DOHH2 (cell line): ENCODE data around the gene ONECUT1.

Experiments
- H3F3A ChIP-seq: fragments of 200-600 bp; sonication (generic), shearing (Covaris generic); 2 replicates; pipeline ENCODE4 v1.6.0; 2016; ENCODE audit warnings: antibody characterized with exemption, mild to moderate bottlenecking; ENCODE audit not compliant: control insufficient read depth, insufficient read depth
- H3K27ac ChIP-seq: fragments of 200-600 bp; sonication (generic); 2 replicates; pipeline ENCODE4 v1.5.1; 2014; ENCODE audit warnings: low read depth, mild to moderate bottlenecking, low read length, moderate library complexity
- H3K27me3 ChIP-seq: fragments of 200-600 bp; sonication (generic); 2 replicates; pipeline ENCODE4 v1.6.1; 2014; ENCODE audit warnings: mild to moderate bottlenecking, low read length, mixed read lengths; ENCODE audit not compliant: control insufficient read depth
- H3K36me3 ChIP-seq: fragments of 200-600 bp; sonication (generic); 2 replicates; pipeline ENCODE4 v1.6.1; 2014; ENCODE audit warnings: mild to moderate bottlenecking, low read length, moderate library complexity, mixed read lengths; ENCODE audit not compliant: control insufficient read depth
- H3K4me1 ChIP-seq: fragments of 200-600 bp; sonication (generic); 2 replicates; pipeline ENCODE4 v1.6.1; 2014; ENCODE audit warnings: mild to moderate bottlenecking, low read length, mixed read lengths; ENCODE audit not compliant: control insufficient read depth
- H3K4me2 ChIP-seq: fragments of 200-600 bp; sonication (generic); 2 replicates; pipeline ENCODE4 v1.6.0; 2014; ENCODE audit warnings: mild to moderate bottlenecking, low read length, moderate library complexity
- H3K4me3 ChIP-seq: fragments of 200-600 bp; sonication (generic); 2 replicates; pipeline ENCODE4 v1.5.1; 2014; ENCODE audit warnings: mild to moderate bottlenecking, low read length, mixed read lengths
- H3K79me2 ChIP-seq: fragments of 200-600 bp; sonication (generic); 2 replicates; pipeline ENCODE4 v1.6.1; 2014; ENCODE audit warnings: mild to moderate bottlenecking, low read length, mixed read lengths; ENCODE audit not compliant: control insufficient read depth
- H3K9me2 ChIP-seq: fragments of 200-600 bp; sonication (generic); replicated peaks from 2 replicates; pipeline ENCODE4 v1.6.1; 2014; ENCODE audit warnings: mild to moderate bottlenecking, low read length, mixed read lengths; ENCODE audit not compliant: control insufficient read depth
- H3K9me3 ChIP-seq: fragments of 200-600 bp; sonication (generic); 2 replicates; pipeline ENCODE4 v1.6.1; 2014; ENCODE audit warnings: antibody characterized with exemption, low read length, mixed read lengths; ENCODE audit not compliant: control insufficient read depth, insufficient read depth
- H4K20me1 ChIP-seq: fragments of 200-600 bp; sonication (generic); 2 replicates; pipeline ENCODE4 v1.6.0; 2014; ENCODE audit warnings: low read depth, mild to moderate bottlenecking, antibody characterized with exemption, low read length, moderate library complexity; ENCODE audit not compliant: control insufficient read depth, insufficient read depth
- EZH2phosphoT487 ChIP-seq: fragments of 200-600 bp; sonication (generic); IDR thresholded peaks from 2 replicates; pipeline ENCODE4 v1.6.1; 2017; ENCODE audit warnings: borderline replicate concordance, mild to moderate bottlenecking, antibody characterized with exemption, low read length, moderate library complexity, mixed read lengths
- TF ChIP-seq, protein P1 (sequence below): fragments of 200-600 bp; sonication (generic); IDR thresholded peaks from one replicate; pipeline ENCODE4 v1.5.1; 2014; ENCODE audit warnings: antibody characterized with exemption, mild to moderate bottlenecking, low read depth, low read length; ENCODE audit not compliant: poor library complexity, severe bottlenecking

The ONECUT1 gene

DNA sequence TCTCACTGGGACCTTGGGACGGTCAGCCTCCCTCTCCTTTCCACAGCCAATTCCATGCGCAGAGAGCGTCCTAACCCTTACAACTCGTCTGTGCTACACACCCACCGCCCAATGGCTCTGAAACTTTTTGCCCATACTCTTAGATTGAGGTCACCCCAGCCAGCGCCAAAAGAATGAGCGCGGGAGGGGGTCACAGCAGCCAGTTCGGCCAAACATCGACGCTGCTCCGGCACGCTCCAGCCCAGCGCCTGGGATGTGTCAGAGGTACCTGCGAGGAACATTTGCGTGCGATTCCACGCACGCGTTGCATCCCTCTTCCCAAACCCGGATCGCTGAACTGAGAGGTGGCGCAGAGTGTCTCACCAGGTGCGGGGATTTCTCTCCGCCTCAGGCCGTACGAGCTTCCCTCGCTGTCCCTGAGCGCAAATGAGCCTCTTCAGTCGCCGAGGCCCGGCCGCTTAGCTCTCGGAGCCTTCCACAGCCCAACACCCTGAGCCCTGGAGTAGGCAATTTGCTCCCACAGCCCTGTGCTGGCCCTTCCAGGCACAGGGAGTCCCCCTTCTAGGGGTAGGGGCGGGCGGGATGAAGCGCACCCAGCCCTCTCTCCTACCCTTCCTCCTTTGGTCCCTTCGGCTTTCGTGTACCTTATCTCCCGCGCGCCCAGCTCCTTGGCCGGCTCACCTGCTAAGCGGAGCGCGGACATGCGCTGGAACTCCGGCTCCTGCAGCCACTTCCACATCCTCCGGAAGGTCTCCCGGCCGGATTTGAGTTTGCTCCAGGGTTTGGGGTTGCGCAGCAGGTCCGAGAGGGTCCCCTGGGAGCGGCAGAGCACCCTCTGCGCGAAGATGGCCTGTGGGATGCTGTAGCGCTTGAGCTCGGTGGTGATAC is 1.8 kb downstream of the ONECUT1 start:
- H3K36me3 ChIP-seq = no peaks in the 10 kb centered on the region
- H3K79me2 ChIP-seq = no peaks in the 10 kb centered on the region
- H3K4me1 ChIP-seq = peaks cover 20% of the 10 kb centered on the region
- no peaks in the 10 kb centered on the region for H3F3A ChIP-seq
- no peak overlapping the region for H3K4me3 ChIP-seq
- H3K4me2 ChIP-seq = no peak overlapping the region
- H3K27ac ChIP-seq = no peak overlapping the region
- no peaks in the 10 kb centered on the region for H3K9me2 ChIP-seq
- no peaks in the 10 kb centered on the region for H4K20me1 ChIP-seq
- peaks cover 26% of the 10 kb centered on the region for H3K27me3 ChIP-seq
- TF ChIP-seq EZH2phosphoT487 = no peak
- TF ChIP-seq, protein P1, sequence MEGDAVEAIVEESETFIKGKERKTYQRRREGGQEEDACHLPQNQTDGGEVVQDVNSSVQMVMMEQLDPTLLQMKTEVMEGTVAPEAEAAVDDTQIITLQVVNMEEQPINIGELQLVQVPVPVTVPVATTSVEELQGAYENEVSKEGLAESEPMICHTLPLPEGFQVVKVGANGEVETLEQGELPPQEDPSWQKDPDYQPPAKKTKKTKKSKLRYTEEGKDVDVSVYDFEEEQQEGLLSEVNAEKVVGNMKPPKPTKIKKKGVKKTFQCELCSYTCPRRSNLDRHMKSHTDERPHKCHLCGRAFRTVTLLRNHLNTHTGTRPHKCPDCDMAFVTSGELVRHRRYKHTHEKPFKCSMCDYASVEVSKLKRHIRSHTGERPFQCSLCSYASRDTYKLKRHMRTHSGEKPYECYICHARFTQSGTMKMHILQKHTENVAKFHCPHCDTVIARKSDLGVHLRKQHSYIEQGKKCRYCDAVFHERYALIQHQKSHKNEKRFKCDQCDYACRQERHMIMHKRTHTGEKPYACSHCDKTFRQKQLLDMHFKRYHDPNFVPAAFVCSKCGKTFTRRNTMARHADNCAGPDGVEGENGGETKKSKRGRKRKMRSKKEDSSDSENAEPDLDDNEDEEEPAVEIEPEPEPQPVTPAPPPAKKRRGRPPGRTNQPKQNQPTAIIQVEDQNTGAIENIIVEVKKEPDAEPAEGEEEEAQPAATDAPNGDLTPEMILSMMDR = no peak
- H3K9me3 ChIP-seq = no peaks in the 10 kb centered on the region

DNA sequence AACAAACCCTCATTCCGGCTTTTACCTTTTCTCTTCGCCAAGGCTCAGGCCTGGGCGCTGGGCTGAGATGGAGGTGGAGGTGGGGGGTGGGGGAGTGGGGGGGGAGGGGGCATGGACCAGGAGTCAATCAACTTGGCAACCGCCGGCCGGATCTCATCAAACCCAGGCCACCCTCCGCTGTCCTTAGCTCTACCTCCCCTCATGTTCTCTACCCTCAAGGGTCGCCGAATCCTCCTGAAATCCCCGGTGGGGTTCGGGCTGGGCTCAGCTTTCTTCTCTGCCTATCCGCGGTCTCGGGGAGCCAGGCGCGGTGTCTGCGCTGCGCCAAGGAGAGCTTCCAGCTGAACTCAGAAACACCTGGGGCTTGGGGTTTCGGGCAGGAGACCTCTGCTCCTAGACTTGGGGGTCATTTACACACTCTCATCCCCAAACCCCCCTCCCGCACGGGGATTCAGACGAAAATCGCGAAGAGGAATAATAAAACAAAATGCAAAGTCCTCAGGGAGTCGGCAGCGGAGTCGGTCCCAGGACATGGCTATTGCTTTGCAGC is 2.5 kb downstream of the ONECUT1 start:
- Histone ChIP-seq H3K4me2 (no peak overlapping the region), H3K4me3 (no peak overlapping the region), H3K9me2 (no peaks in the 10 kb centered on the region), H3K36me3 (no peaks in the 10 kb centered on the region), H3K9me3 (no peaks in the 10 kb centered on the region), H3K79me2 (no peaks in the 10 kb centered on the region), H3K27me3 (peaks cover 26% of the 10 kb centered on the region), H3F3A (no peaks in the 10 kb centered on the region), H3K27ac (no peak overlapping the region), H3K4me1 (peaks cover 15% of the 10 kb centered on the region), H4K20me1 (no peaks in the 10 kb centered on the region)
- no peak for TF ChIP-seq EZH2phosphoT487
- TF ChIP-seq, protein P1 = no peak

DNA sequence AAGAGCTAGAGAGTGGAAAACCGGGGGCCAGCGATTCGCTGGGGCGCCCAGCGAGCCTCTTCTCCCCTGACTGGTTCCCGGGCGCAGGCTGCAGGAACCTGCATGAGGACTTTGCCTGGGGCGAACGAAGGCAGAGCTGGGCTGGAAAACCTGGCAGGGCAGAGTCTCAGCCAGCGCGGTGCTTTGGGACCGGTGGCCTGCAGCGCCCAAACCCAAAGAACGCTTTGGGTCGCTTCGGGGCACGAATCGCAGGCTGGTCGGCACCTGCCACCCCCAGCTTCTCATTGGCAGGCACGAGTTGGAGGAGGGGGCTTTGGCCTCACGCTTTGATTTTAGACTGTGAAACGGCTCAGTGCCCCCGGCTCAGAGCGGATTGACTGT is 3.0 kb downstream of the ONECUT1 start:
- H3K36me3 ChIP-seq = no peaks in the 10 kb centered on the region
- no peaks in the 10 kb centered on the region for H3K9me3 ChIP-seq
- no peaks in the 10 kb centered on the region for H4K20me1 ChIP-seq
- peaks cover 12% of the 10 kb centered on the region; the same call in 1 of the 2 replicates for H3K4me1 ChIP-seq
- H3K27me3 ChIP-seq = peaks cover 26% of the 10 kb centered on the region
- no peak for TF ChIP-seq EZH2phosphoT487
- TF ChIP-seq, protein P1 = no peak
- H3K4me2 ChIP-seq = no peak overlapping the region
- H3K27ac ChIP-seq = no peak overlapping the region
- H3K4me3 ChIP-seq = no peak overlapping the region
- H3K9me2 ChIP-seq = no peaks in the 10 kb centered on the region
- H3K79me2 ChIP-seq = no peaks in the 10 kb centered on the region
- no peaks in the 10 kb centered on the region for H3F3A ChIP-seq
